Cardiac fibroblast (primary cell): ENCODE results near the gene SLC44A3.
"Not testable (repeated sequence)": the region's sequence is repeated elsewhere in the genome, so short reads cannot be mapped to it uniquely, and the experiment has no call there.

Experiments used
- DNase-seq, 2 donors: peaks; one replicate each; pipeline versions ENCODE4 v3.0.0 to v3.0.0-alpha.2; 2010; ENCODE audit warnings: low read depth in 2 of 2
- H3K4me3 ChIP-seq, 2 donors: replicated peaks in 1 of 2; 1 replicate in 1 of 2; 2 replicates in 1 of 2; pipeline ENCODE4 v1.5.1; 2011; ENCODE audit warnings: low read depth in 2 of 2, low read length in 2 of 2, mild to moderate bottlenecking in 2 of 2, moderate library complexity in 1 of 2
- TF ChIP-seq, protein P1 (sequence below): IDR thresholded peaks from one replicate; pipeline ENCODE4 v1.5.1; 2011; ENCODE audit warnings: low read depth, mild to moderate bottlenecking, low read length, inconsistent platforms

Gene SLC44A3

DNA sequence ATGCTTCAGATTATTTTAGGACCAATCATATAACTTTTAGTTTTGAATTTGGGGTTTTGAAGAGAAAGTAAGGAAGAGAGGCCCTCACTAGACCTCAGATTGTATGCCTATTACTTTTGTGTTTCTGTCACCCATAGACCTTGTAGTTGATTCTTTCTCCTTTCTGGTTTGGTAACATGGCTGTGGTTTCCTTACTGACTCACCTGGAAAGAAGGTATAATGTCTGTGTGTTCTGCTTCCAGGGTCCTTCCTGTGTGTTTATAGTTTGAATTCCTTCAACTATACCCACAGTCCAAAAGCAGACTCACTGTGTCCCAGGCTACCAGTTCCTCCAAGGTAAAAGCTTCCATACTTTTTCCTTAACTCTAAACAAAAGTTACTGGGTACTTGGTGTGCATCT lies 8.1 kb downstream of the SLC44A3 start:
- no peak overlapping the region for H3K4me3 ChIP-seq
- TF ChIP-seq, protein P1, sequence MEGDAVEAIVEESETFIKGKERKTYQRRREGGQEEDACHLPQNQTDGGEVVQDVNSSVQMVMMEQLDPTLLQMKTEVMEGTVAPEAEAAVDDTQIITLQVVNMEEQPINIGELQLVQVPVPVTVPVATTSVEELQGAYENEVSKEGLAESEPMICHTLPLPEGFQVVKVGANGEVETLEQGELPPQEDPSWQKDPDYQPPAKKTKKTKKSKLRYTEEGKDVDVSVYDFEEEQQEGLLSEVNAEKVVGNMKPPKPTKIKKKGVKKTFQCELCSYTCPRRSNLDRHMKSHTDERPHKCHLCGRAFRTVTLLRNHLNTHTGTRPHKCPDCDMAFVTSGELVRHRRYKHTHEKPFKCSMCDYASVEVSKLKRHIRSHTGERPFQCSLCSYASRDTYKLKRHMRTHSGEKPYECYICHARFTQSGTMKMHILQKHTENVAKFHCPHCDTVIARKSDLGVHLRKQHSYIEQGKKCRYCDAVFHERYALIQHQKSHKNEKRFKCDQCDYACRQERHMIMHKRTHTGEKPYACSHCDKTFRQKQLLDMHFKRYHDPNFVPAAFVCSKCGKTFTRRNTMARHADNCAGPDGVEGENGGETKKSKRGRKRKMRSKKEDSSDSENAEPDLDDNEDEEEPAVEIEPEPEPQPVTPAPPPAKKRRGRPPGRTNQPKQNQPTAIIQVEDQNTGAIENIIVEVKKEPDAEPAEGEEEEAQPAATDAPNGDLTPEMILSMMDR = no peak
- DNase-seq = no peak

DNA sequence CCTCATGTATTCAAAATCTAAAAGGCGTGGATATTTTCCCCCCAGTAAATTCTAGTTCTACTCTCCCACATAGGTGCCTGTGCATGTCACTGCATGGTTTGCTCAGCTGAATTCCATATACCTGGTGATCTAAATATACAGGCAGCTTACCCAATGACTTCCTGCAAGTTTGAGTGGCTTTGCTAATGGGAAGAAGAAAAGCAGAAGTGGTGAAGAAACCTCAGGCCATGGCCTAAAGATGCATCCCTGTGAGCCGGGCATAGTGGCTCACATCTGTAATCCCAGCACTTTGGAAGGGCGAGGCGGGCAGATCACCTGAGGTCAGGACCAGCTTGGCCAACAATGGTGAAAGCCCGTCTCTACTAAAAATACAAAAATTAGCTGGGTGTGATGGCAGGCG lies 11.5 kb downstream of the SLC44A3 start:
- H3K4me3 ChIP-seq = no peak overlapping the region
- TF ChIP-seq, protein P1 = no peak
- DNase-seq = no peak

DNA sequence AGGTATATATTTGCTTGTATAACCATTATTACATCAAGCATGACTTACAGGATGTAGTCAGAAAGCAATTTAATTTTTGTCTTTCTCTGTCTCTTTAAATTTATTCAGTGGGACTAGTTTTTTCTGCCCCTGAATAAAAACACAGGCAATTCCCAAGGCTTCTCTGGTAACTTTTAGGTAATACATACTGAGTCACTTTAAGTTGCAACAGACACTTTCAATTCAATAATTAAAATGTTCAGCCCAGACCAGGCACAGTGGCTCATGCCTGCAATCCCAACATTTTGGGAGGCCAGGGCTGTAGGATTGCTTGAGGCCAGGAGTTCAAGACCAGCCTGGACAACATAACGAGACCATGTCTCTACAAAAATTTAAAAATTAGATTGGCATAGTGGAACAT lies 12.3 kb downstream of the SLC44A3 start:
- TF ChIP-seq, protein P1 = no peak
- no peak overlapping the region for H3K4me3 ChIP-seq
- peak; percentile 26 to 62 for DNase-seq

DNA sequence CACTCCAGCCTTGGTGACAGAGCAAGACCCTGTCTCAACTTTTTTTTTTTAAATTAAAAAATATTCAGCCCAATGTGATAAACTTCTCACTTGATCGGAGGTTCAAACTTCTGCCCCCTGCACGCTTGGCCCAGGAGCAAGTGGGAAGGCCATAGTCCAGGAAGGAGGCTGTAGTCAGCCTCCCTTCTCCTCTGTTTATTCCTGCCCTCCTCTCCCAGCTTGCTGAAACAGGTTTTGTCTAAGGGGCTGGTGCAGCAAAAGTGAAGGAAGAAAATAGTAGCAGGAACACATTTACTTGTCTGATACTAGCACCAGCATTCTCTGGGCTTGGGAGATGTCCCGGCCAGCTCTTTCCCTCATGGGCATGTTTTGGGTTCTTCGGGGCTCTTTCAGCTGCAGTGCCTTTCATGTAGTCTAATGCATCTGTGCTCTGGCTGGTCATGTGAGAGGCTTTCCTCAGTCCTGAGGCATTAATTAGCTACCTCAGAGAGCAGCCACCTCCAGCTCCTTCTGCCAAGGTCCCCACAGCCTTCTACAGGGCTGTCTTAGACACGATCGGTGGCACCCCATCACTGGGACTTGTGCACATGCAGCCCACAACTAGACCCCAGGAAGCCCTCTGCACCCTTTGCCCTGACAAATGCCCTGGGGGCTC lies 12.9 kb downstream of the SLC44A3 start:
- DNase-seq = no peak
- H3K4me3 ChIP-seq = no peak overlapping the region
- TF ChIP-seq, protein P1 = no peak

DNA sequence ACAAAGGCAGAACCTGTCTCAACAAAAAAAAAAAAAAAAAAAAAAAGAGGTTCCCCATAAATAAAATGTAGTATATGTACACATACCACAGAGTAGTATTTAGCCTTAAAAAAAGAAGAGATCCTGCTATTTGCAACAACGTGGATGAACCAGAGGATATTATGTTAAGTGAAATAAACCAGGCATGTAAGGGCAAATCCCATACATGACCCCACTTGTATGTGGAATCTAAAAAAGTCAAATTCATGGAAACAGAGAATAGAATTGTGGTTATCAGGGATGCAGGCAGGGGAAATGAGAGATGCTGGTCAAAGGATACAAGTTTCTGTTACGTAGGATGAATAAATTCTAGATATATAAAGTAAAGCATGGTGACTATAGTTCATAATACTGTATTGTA lies 16.7 kb downstream of the SLC44A3 start:
- no peak for DNase-seq
- TF ChIP-seq, protein P1 = no peak
- H3K4me3 ChIP-seq = no peak overlapping the region

DNA sequence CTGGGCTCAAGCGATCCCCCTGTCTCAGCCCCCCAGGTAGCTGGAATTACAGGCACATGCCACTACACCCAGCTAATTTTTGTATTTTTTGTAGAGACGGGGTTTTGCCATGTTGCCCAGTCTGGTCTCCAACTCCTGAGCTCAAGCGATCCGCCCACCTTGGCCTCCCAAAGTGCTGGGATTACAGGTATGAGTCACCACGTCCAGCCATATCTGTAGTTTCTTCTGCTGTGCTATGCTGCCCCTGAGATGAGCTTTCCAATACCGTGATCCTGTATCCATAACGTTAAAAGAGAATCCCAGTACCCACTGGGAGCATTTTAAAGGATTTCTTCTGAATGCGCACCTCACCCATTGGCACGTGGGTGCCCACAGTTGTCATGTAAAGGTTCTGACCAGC lies 20.2 kb downstream of the SLC44A3 start:
- H3K4me3 ChIP-seq, DNase-seq: not testable (repeated sequence)

DNA sequence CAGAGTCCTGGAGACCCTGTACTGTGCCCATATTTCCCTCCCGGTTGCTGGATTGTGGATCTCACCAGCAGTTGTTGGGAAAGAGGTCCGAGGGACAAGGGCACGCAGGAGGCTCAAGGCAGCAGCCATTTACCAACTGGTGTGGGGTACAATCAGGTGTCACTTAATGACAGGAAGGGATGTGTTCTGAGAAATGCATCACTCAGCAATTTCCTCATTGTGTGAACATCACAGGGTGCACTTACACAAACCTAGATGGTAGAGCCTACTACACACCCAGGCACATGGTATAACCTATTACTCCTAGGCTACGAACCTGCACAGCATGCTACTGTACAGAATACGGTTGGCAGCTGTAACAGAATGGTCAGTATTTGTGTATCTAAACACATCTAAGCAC lies 20.7 kb downstream of the SLC44A3 start:
- DNase-seq = no peak
- TF ChIP-seq, protein P1 = no peak
- H3K4me3 ChIP-seq = no peak overlapping the region
